UCSD-AML1 (cell line): ENCODE data around the gene TTC39C.

Experiments used
- DNase-seq: peaks from one replicate; lab custom pipeline; 2025; ENCODE audit not compliant: unreplicated experiment; lab: John Stamatoyannopoulos, UW

TTC39C gene

GRCh38 chr18:24075767-24076597 lies 61.4 kb downstream of the TTC39C start:
- DNase-seq, result peak; percentile 45

DNA sequence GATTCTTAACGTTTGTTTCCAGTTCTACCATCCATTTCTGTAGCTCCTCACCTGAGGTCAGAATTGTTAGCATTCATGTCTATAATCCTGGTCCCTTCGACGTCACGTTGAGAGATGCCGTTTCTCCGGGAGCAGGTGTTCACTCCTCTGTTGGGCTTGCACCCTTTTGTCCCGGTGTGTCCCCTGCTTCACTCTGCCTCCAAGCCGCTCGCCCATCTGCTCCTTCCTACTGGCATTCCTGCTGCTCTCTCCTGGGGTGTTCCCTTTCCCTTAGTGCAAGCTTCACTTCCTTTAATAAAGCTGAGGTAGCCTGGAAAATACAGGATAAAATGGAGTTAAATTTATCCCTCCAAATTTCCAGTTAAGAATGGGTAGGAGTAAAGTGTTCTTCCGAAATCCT lies 62.4 kb downstream of the TTC39C start:
- no peak for DNase-seq

- DNase-seq, result no peak
Observed at GRCh38 chr18:24078391-24078790, 63.8 kb downstream of the TTC39C start.

GRCh38 chr18:24080861-24081260 lies 66.3 kb downstream of the TTC39C start:
- no peak for DNase-seq

- no peak for DNase-seq
Observed at GRCh38 chr18:24083550-24083949, 69.0 kb downstream of the TTC39C start.

DNA sequence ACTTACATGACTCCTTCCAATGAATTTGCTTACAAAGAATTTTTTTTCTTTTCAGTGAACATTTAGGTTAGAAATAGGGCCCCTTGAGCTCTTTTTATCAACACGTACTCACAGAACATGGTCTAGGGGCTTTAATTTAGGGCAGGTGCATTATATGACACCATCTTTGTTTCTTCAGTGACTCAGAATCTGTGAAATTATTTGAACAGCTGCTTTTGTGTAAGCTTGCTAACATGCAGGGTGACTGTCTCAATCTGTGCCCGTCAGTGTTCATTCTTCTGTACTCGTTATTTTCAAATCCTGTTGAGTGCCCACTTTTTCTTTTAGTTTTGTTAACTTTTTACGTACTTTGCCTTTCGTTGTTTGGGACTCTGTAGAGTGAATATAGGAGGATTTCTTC lies 71.5 kb downstream of the TTC39C start:
- DNase-seq, result no peak

DNA sequence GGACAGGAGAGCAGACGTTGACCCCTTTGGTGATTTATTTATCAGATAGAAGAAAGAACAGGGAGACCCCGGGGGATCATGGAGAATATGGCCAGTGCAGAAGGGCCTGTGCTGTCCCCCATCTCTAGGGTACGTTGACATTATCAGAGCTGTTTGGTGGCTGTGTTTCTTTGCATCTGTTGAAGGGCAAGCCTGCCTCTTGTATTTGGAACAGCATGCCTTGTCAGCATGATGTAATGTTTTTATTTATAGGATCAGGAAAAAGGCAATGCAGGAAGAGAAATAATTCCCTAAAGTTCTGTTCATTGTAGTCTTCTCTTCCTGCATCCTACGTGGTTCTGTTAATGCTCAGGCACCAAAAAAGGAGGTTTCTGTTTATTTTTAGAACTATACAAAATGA lies 74.5 kb downstream of the TTC39C start:
- no peak for DNase-seq

DNA sequence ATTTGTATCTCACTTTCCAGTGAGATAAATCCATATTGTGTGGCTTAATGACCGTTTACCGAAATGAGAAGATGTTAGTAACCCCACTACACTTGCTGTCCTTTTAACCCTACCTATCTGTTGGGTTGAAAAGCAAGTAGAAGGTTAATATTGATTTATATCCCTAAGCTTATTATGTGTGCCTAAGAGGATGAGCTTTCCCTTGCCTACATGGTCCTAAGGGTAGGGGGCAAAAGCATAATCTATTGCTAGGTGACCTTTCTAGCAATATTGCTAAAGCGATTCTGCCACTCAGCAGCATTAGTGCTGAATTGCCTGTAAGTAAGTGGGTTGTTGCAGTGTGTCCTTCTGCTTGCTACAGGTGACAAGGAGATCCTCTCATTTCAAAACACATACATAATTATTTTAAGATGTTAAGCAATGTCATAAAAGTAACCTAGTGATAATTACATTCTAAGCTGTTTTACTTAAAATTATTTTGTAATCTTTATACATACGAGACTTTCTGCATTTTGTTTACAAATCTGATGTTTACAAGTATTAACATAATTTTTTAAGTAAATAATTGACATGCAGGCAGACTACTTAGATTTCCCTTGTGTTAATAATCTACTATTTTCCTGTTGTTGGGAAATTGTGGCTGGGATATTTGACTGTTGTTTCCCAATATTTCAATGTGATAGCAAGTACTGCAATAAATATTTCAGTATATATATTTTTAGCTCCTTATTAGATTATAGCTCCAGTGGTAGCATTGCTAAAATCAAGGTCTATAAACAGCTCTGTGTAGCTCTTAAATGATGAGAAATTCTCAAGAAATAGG lies 75.2 kb downstream of the TTC39C start:
- DNase-seq, result no peak

DNA sequence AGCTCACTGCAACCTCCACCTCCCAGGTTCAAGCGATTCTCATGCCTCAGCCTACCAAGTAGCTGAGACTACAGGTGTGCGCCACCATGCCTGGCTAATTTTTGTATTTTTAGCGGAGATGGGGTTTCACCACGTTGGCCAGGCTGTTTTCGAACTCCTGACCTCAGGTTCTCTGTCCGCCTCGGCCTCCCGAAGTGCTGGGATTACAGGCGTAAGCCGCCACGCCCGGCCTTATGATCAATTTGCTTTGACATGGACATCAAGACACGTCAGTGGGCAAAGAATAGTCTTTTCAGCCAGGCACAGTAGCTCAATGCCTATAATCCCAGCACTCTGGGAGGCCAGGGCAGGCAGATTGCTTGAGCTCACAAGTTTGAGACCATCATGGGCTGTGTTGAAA lies 76.3 kb downstream of the TTC39C start:
- no peak for DNase-seq

- no peak for DNase-seq
Observed at GRCh38 chr18:24094561-24094960, 80.0 kb downstream of the TTC39C start.

DNA sequence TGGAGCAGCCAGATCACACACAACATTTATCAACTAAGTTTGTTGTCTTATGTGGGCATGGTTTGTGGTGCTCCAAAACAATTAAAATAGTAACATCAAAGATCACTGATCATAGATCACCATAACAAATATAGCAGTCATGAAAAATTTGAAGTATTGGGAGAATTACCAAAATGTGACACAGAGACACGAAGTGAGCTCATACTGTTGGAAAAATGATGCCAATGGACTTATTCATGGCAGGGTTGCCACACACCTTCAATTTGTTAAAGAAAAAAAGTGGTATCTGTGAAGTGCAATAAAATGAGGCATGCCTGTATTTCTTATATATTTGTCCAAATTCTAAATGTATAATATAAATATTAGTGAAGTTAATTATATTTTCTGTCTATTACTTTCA lies 81.4 kb downstream of the TTC39C start:
- DNase-seq, result no peak

GRCh38 chr18:24103320-24104021 lies 88.9 kb downstream of the TTC39C start:
- no peak for DNase-seq

DNA sequence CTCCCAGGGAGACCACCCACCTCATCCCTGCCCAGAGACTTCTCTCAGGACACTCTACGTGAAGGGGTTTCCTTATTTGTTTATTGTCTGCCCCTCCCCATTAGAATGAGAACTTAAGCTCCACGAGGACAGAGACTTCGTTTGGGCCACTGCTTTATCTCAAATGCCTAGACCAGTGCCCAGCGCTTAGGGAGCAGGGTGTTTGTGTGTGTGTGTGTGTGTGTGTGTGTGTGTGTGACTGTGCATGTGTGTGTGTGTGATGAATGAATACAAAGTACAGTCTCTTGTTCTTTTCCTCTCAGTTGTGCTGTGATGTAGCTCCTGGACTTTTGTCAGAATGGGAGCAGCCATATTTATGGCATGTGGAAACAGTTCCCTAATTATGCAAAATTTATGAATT lies 89.9 kb downstream of the TTC39C start:
- DNase-seq, result no peak

- DNase-seq, result no peak
Observed at GRCh38 chr18:24108641-24109040, 94.1 kb downstream of the TTC39C start.

DNA sequence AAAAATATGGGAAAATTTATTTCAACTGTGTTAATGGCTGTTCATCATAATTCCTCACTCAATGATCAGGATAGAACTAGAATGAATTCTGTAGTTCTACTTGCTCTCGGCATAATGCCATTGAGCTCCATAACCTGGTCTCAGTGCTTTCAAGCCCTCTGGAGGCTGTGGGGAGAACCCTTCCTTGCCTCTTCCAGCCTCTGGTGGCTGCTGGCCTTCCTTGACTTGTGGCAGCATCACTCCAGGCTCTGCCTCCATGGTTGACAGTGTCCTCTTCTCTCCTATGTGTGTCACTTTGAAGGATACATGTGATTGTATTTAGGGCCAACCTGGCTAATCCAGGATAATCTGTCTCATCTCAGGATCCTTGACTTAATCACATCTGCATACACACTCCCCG lies 97.4 kb downstream of the TTC39C start:
- DNase-seq, result no peak

DNA sequence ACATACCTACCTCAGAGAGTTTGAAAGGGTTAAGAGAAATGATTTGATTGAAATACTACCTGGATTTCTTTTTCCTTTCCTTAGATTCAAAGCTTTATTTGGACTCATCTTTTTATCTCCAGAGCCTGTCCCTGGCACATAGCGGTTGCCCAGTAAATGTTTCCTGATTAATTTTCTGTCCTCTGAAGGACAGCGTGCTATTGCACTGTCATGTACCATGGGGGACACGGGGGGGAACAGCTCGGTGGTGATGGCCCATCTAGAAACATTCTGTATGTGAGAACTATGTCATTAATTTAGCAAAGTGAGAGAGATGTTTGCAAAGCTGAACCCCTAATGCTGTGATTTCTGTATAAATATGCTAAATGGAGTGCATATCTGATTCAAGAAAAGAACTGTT lies 97.9 kb downstream of the TTC39C start:
- DNase-seq, result no peak

- no peak for DNase-seq
Observed at GRCh38 chr18:24112874-24113615, 98.5 kb downstream of the TTC39C start.

DNA sequence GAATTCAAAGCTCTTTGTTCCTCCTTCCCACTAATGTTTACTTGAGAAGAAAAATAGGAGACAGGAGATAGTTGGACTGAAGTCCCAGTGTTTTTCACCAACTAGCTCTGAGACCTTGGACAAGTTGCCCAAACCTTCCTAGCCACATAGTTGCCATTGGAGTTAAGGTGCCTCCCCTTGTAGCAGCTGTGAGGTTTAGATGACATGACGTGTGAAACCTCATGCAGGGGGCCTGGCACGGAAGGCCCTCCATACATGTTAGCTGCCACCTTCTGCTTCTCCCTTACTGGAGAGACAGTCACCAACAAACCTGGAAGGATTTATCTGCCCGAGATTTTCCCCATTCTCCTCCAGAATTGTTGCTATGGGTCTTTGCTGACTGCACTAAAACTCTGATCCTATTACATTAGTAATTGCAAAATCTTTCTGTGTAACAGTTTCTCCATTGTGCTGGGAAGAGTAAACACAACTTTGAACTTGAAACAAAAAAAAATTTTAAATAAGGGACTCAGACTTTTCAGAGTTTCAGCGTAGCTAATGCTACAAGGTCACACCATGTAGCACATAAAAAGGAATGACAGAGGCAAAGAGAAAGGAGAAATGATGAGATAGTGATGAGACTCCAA lies 100.5 kb downstream of the TTC39C start:
- DNase-seq, result no peak

DNA sequence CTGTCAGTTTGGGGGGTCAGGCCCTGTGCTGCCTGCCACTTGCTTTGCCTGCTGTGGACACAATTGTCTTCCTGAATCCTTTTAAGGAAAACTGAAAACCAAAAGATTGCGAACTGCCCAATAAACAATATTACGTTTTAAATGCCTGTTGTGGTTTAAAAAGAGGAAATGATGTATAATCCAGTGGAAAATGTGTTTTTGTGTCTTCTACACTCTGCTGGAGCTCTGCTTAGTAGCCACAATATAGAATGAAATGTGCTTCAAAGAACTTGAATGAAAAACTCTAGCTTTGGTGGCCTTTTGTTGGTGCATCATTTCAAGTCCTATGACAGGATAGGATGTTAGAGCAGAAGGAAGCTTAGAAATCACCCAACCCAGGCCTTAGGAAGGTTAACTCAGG lies 101.1 kb downstream of the TTC39C start:
- DNase-seq, result peak; percentile 16

DNA sequence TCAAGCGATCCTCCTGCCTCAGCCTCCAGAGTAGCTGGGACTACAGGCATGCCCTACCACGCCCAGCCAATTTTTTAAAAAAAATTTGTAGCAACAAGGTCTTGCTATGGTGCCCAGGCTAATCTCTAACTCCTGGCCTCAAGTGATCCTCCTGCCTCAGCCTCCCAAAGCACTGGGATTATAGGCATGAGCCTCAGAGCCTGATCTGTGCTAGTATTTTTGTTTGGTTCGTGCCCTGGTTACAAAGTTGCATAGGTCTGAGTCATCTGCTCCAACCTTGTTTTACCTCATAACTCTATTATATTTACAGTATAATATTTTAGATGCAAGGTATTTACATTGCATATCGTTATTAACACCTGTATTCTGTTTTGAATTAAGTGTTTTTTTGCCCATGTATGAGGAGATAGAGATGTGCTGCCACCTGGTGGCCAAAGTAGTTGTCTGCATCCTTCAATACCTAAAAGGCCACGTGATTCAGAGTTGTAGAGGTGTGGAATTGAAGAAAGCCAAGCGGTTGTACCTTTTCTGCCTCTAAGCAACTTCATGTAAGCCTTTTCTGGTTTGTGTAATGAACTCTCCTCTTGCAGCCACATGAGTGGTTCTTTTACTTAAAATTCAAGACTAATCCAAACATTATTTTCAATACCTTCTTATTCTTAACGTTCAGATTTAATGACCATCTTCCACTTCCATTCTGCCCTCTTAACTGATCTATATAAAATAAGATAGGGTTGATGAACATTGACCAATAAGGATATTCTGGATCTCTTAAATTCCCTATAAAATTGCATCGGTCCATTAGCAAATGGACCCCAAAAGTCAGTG lies 104.4 kb downstream of the TTC39C start:
- DNase-seq, result peak; percentile 49
